ENCODE measurements around the gene AHDC1. TPM values are rescaled to one million over a fixed set of nuclear protein-coding genes. Genes with fewer than 3 reads are reported as not detected.

AHDC1 gene
- total and polyA plus RNA-seq, 10 of the 15 experiments (the other 5 are each of a cell fraction or from before 2014, with no cell fraction given) = 0.21 to 13.0 (median 1.4) TPM

GRCh38 chr1:27563591-27564471 is 40.1 kb downstream of the AHDC1 start:
- in situ Hi-C loops (cut with MboI) (loop anchor here (5.0 kb wide), 1 partner anchor 52 kb away; no protein-coding TSS in a partner anchor), intact Hi-C loops (cut with micrococcal nuclease; ENCODE audit: unreplicated experiment) (no loop called here)
- H3K27ac ChIP-seq (ENCODE audit: control insufficient read depth, insufficient read depth) = no peak overlapping the region
- FAIRE-seq (no peak), DNase-seq (ENCODE audit: low read depth, low spot score) (no peak), ATAC-seq (no peak)
- H2AFZ ChIP-seq (ENCODE audit: control insufficient read depth, low read depth, low read length) = no peak overlapping the region
- no peaks in the 10 kb centered on the region; the same call in 1 of the 2 replicates for H3K79me2 ChIP-seq (ENCODE audit: control insufficient read depth, insufficient read depth, low read length)
- RAD21 ChIA-PET (ENCODE audit: unreplicated experiment) = interaction anchor here (1.0 kb wide), 1 partner anchor 43 kb away, joined by 3 read pairs; no protein-coding TSS in a partner anchor
- 57% methylated on average over 10 of the region's 10 CpGs for WGBS (ENCODE audit: insufficient coverage, insufficient replicate concordance, low lambda C conversion rate, missing lambda C conversion rate)
- H3K4me1 ChIP-seq (ENCODE audit: control insufficient read depth, insufficient read depth, low read length) = peaks cover 7% of the 10 kb centered on the region
- CTCF ChIA-PET = interaction anchor here (1.4 to 2.3 kb wide), 4 partner anchors 7 to 267 kb away, joined by 5 to 11 read pairs (median 6); no protein-coding TSS in a partner anchor
- no peak for TF ChIP-seq HCFC1 (IDR thresholded peaks at IDR 0.05; ENCODE audit: low read length)
- TF ChIP-seq SUZ12 (IDR thresholded peaks at IDR 0.05; ENCODE audit: unreplicated experiment) = no peak
- TF ChIP-seq E2F8 (IDR thresholded peaks at IDR 0.05; ENCODE audit: low read depth, partially characterized antibody) = no peak
- TF ChIP-seq, protein P1, sequence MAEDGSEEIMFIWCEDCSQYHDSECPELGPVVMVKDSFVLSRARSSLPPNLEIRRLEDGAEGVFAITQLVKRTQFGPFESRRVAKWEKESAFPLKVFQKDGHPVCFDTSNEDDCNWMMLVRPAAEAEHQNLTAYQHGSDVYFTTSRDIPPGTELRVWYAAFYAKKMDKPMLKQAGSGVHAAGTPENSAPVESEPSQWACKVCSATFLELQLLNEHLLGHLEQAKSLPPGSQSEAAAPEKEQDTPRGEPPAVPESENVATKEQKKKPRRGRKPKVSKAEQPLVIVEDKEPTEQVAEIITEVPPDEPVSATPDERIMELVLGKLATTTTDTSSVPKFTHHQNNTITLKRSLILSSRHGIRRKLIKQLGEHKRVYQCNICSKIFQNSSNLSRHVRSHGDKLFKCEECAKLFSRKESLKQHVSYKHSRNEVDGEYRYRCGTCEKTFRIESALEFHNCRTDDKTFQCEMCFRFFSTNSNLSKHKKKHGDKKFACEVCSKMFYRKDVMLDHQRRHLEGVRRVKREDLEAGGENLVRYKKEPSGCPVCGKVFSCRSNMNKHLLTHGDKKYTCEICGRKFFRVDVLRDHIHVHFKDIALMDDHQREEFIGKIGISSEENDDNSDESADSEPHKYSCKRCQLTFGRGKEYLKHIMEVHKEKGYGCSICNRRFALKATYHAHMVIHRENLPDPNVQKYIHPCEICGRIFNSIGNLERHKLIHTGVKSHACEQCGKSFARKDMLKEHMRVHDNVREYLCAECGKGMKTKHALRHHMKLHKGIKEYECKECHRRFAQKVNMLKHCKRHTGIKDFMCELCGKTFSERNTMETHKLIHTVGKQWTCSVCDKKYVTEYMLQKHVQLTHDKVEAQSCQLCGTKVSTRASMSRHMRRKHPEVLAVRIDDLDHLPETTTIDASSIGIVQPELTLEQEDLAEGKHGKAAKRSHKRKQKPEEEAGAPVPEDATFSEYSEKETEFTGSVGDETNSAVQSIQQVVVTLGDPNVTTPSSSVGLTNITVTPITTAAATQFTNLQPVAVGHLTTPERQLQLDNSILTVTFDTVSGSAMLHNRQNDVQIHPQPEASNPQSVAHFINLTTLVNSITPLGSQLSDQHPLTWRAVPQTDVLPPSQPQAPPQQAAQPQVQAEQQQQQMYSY (CRISPR knock-in tag; IDR thresholded peaks at IDR 0.05) = no peak
- TF ChIP-seq SUPT20H (IDR thresholded peaks at IDR 0.05; ENCODE audit: borderline replicate concordance, control insufficient read depth, low read depth, low read length) = no peak
- TF ChIP-seq TCF3 (IDR thresholded peaks at IDR 0.05; ENCODE audit: borderline replicate concordance, insufficient read depth, low read depth, low read length) = 0 out of 2 replicates have a peak, but pooled peaks have one; percentile 0
- TF ChIP-seq, protein P2, sequence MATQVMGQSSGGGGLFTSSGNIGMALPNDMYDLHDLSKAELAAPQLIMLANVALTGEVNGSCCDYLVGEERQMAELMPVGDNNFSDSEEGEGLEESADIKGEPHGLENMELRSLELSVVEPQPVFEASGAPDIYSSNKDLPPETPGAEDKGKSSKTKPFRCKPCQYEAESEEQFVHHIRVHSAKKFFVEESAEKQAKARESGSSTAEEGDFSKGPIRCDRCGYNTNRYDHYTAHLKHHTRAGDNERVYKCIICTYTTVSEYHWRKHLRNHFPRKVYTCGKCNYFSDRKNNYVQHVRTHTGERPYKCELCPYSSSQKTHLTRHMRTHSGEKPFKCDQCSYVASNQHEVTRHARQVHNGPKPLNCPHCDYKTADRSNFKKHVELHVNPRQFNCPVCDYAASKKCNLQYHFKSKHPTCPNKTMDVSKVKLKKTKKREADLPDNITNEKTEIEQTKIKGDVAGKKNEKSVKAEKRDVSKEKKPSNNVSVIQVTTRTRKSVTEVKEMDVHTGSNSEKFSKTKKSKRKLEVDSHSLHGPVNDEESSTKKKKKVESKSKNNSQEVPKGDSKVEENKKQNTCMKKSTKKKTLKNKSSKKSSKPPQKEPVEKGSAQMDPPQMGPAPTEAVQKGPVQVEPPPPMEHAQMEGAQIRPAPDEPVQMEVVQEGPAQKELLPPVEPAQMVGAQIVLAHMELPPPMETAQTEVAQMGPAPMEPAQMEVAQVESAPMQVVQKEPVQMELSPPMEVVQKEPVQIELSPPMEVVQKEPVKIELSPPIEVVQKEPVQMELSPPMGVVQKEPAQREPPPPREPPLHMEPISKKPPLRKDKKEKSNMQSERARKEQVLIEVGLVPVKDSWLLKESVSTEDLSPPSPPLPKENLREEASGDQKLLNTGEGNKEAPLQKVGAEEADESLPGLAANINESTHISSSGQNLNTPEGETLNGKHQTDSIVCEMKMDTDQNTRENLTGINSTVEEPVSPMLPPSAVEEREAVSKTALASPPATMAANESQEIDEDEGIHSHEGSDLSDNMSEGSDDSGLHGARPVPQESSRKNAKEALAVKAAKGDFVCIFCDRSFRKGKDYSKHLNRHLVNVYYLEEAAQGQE (IDR thresholded peaks at IDR 0.05; ENCODE audit: low read depth, low read length) = no peak
- H3K4me3 ChIP-seq = no peak overlapping the region
- no peaks in the 10 kb centered on the region for H3K9me3 ChIP-seq (replicated peaks; ENCODE audit: control insufficient read depth, insufficient read depth, low read length)
- H4K20me1 ChIP-seq (ENCODE audit: control insufficient read depth, insufficient read depth) = no peaks in the 10 kb centered on the region; the same call in 1 of the 2 replicates
- no peak overlapping the region for H3K9ac ChIP-seq (ENCODE audit: control insufficient read depth, insufficient read depth, low read length)
- POLR2A ChIA-PET = no interaction called here
- H3K4me2 ChIP-seq (ENCODE audit: control insufficient read depth, insufficient read depth) = no peak overlapping the region
- SMC1A ChIA-PET (ENCODE audit: uncharacterized antibody, unreplicated experiment) = interaction anchor here (1.1 kb wide), 2 partner anchors 38 kb away, joined by 4 read pairs; no protein-coding TSS in a partner anchor
- no TSS peak for BruUV-seq (replicated peaks)
- no peaks in the 10 kb centered on the region; a peak in 1 of 4 replicates for H3K36me3 ChIP-seq (ENCODE audit: control insufficient read depth in 2 of 2, insufficient read depth in 2 of 2, low read length in 1 of 2)
- H3K27me3 ChIP-seq (replicated peaks in 1 of 2; ENCODE audit: control insufficient read depth in 2 of 2, insufficient read depth in 2 of 2, low read length in 1 of 2) = no peaks in the 10 kb centered on the region
